Measurements from ENCODE around the gene CD9. TPM values are rescaled to one million over a fixed set of nuclear protein-coding genes. Genes with fewer than 3 reads are reported as not detected.
A peak's percentile ranks its signal among the peaks of the same experiment; 100 is the strongest.

CD9 gene
- polyA plus RNA-seq, 1 donor (not counting 4 experiments of a cell fraction or from before 2014, with no cell fraction given) = 1,084 TPM

GRCh38 chr12:6218347-6218925 lies 18.2 kb downstream of the CD9 start:
- peaks cover 10 to 22% of the 10 kb centered on the region in 2 experiments for H3K36me3 ChIP-seq (ENCODE audit: control insufficient read depth in 2 of 2, extremely low read depth in 1 of 2, insufficient read depth in 2 of 2, low read length in 2 of 2)
- no peak overlapping the region for H2AFZ ChIP-seq (ENCODE audit: control insufficient read depth, low read length)
- H3K4me3 ChIP-seq (ENCODE audit: control insufficient read depth in 2 of 3, extremely low read depth in 1 of 3, insufficient read depth in 2 of 3, low read depth in 1 of 3, low read length in 3 of 3) = peak overlapping the region in 1 of 3 experiments; percentile 2
- H3K4me1 ChIP-seq (ENCODE audit: control insufficient read depth, extremely low read depth, insufficient read depth, low read length) = peaks cover 89% of the 10 kb centered on the region
- no peak for DNase-seq (ENCODE audit: low read depth, low spot score)
- H3K9ac ChIP-seq (ENCODE audit: control insufficient read depth, extremely low read depth, insufficient read depth, low read length) = peak overlapping the region; percentile 96
- peak overlapping the region; percentile 100 for H3K27ac ChIP-seq (ENCODE audit: control insufficient read depth, insufficient read depth, low read length)
- no peaks in the 10 kb centered on the region for H3K9me3 ChIP-seq (ENCODE audit: control insufficient read depth, low read depth, low read length)
- FAIRE-seq = peak; percentile 71
- H3K4me2 ChIP-seq (ENCODE audit: control insufficient read depth, extremely low read depth, insufficient read depth, low read depth, low read length) = peak overlapping the region; percentile 87
- no peaks in the 10 kb centered on the region for H3K27me3 ChIP-seq (ENCODE audit: control insufficient read depth, extremely low read depth, insufficient read depth, low read length)
- H3K79me2 ChIP-seq (ENCODE audit: control insufficient read depth, insufficient read depth, low read length) = peaks cover 74% of the 10 kb centered on the region
- dilution Hi-C loops (cut with MboI; ENCODE audit: extremely low pct_ligation_motif_present, low sequenced_read_pairs) = no loop called here
- no peak for TF ChIP-seq EZH2 (IDR thresholded peaks at IDR 0.05; ENCODE audit: low read length)
- TF ChIP-seq, protein P1, sequence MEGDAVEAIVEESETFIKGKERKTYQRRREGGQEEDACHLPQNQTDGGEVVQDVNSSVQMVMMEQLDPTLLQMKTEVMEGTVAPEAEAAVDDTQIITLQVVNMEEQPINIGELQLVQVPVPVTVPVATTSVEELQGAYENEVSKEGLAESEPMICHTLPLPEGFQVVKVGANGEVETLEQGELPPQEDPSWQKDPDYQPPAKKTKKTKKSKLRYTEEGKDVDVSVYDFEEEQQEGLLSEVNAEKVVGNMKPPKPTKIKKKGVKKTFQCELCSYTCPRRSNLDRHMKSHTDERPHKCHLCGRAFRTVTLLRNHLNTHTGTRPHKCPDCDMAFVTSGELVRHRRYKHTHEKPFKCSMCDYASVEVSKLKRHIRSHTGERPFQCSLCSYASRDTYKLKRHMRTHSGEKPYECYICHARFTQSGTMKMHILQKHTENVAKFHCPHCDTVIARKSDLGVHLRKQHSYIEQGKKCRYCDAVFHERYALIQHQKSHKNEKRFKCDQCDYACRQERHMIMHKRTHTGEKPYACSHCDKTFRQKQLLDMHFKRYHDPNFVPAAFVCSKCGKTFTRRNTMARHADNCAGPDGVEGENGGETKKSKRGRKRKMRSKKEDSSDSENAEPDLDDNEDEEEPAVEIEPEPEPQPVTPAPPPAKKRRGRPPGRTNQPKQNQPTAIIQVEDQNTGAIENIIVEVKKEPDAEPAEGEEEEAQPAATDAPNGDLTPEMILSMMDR (optimal IDR thresholded peaks at IDR 0.05 in 1 of 3, IDR thresholded peaks at IDR 0.05 in 1 of 3, conservative IDR thresholded peaks at IDR 0.05 in 1 of 3; ENCODE audit: extremely low read depth in 1 of 3, insufficient read depth in 2 of 3, low read length in 3 of 3) = no peak
- no peaks in the 10 kb centered on the region for H4K20me1 ChIP-seq (ENCODE audit: control insufficient read depth, extremely low read depth, insufficient read depth, low read length)
- no peaks in the 10 kb centered on the region for H3K9me1 ChIP-seq (ENCODE audit: control insufficient read depth, extremely low read depth, insufficient read depth, low read length)

GRCh38 chr12:6219980-6220379 lies 19.8 kb downstream of the CD9 start:
- no peaks in the 10 kb centered on the region for H4K20me1 ChIP-seq (ENCODE audit: control insufficient read depth, extremely low read depth, insufficient read depth, low read length)
- TF ChIP-seq, protein P1 (optimal IDR thresholded peaks at IDR 0.05 in 1 of 3, IDR thresholded peaks at IDR 0.05 in 1 of 3, conservative IDR thresholded peaks at IDR 0.05 in 1 of 3; ENCODE audit: extremely low read depth in 1 of 3, insufficient read depth in 2 of 3, low read length in 3 of 3) = no peak
- TF ChIP-seq EZH2 (IDR thresholded peaks at IDR 0.05; ENCODE audit: low read length) = no peak
- H3K4me3 ChIP-seq (ENCODE audit: control insufficient read depth in 2 of 3, extremely low read depth in 1 of 3, insufficient read depth in 2 of 3, low read depth in 1 of 3, low read length in 3 of 3) = no peak overlapping the region
- DNase-seq (ENCODE audit: low read depth, low spot score) = no peak
- H3K4me1 ChIP-seq (ENCODE audit: control insufficient read depth, extremely low read depth, insufficient read depth, low read length) = peaks cover 88% of the 10 kb centered on the region
- H3K27ac ChIP-seq (ENCODE audit: control insufficient read depth, insufficient read depth, low read length) = peak overlapping the region; percentile 54
- no peaks in the 10 kb centered on the region for H3K9me1 ChIP-seq (ENCODE audit: control insufficient read depth, extremely low read depth, insufficient read depth, low read length)
- H3K9me3 ChIP-seq (ENCODE audit: control insufficient read depth, low read depth, low read length) = no peaks in the 10 kb centered on the region
- FAIRE-seq = no peak
- peaks cover 81% of the 10 kb centered on the region for H3K79me2 ChIP-seq (ENCODE audit: control insufficient read depth, insufficient read depth, low read length)
- no peaks in the 10 kb centered on the region for H3K27me3 ChIP-seq (ENCODE audit: control insufficient read depth, extremely low read depth, insufficient read depth, low read length)
- dilution Hi-C loops (cut with MboI; ENCODE audit: extremely low pct_ligation_motif_present, low sequenced_read_pairs) = no loop called here
- H3K36me3 ChIP-seq (ENCODE audit: control insufficient read depth in 2 of 2, extremely low read depth in 1 of 2, insufficient read depth in 2 of 2, low read length in 2 of 2) = peaks cover 15 to 31% of the 10 kb centered on the region in 2 experiments
- peak overlapping the region; percentile 45 for H3K4me2 ChIP-seq (ENCODE audit: control insufficient read depth, extremely low read depth, insufficient read depth, low read depth, low read length)
- H3K9ac ChIP-seq (ENCODE audit: control insufficient read depth, extremely low read depth, insufficient read depth, low read length) = peak overlapping the region; percentile 23
- H2AFZ ChIP-seq (ENCODE audit: control insufficient read depth, low read length) = no peak overlapping the region
